ENCODE results near the gene MEGF10. TPM values are rescaled to one million over a fixed set of nuclear protein-coding genes. Genes with fewer than 3 reads are reported as not detected.

MEGF10 gene
- total and polyA plus RNA-seq, 2 donors, result 0.43 to 8.7 TPM

GRCh38 chr5:127322403-127322802 is 31.8 kb downstream of the MEGF10 start:
- no peak for DNase-seq (ENCODE audit: extremely low spot score)
- no peaks in the 10 kb centered on the region for H3K4me1 ChIP-seq (ENCODE audit: insufficient read depth)
- 49% methylated on average over 1 of the region's 1 CpG for WGBS
- H3K27ac ChIP-seq (ENCODE audit: low read depth), result no peak overlapping the region
- no peaks in the 10 kb centered on the region for H3K36me3 ChIP-seq (ENCODE audit: insufficient read depth)
- no peak overlapping the region for H3K4me3 ChIP-seq (ENCODE audit: low read depth, low read length)

GRCh38 chr5:127324756-127325155 is 34.2 kb downstream of the MEGF10 start:
- H3K4me1 ChIP-seq (ENCODE audit: insufficient read depth), result no peaks in the 10 kb centered on the region
- WGBS, result 71% methylated on average over 3 of the region's 3 CpGs
- H3K36me3 ChIP-seq (ENCODE audit: insufficient read depth), result no peaks in the 10 kb centered on the region
- no peak overlapping the region for H3K27ac ChIP-seq (ENCODE audit: low read depth)
- no peak overlapping the region for H3K4me3 ChIP-seq (ENCODE audit: low read depth, low read length)
- DNase-seq (ENCODE audit: extremely low spot score), result no peak

- H3K4me3 ChIP-seq (ENCODE audit: low read depth, low read length), result no peak overlapping the region
- H3K27ac ChIP-seq (ENCODE audit: low read depth), result no peak overlapping the region
- DNase-seq (ENCODE audit: extremely low spot score), result no peak
- no peaks in the 10 kb centered on the region for H3K4me1 ChIP-seq (ENCODE audit: insufficient read depth)
- no peaks in the 10 kb centered on the region for H3K36me3 ChIP-seq (ENCODE audit: insufficient read depth)
- 62% methylated on average over 4 of the region's 4 CpGs for WGBS
Measured at GRCh38 chr5:127326431-127326830, 35.8 kb downstream of the MEGF10 start.

GRCh38 chr5:127326976-127327755 is 36.6 kb downstream of the MEGF10 start:
- no peak overlapping the region for H3K4me3 ChIP-seq (ENCODE audit: low read depth, low read length)
- no peak overlapping the region for H3K27ac ChIP-seq (ENCODE audit: low read depth)
- no peaks in the 10 kb centered on the region for H3K36me3 ChIP-seq (ENCODE audit: insufficient read depth)
- WGBS, result 48% methylated on average over 1 of the region's 1 CpG
- no peaks in the 10 kb centered on the region for H3K4me1 ChIP-seq (ENCODE audit: insufficient read depth)
- no peak for DNase-seq (ENCODE audit: extremely low spot score)

GRCh38 chr5:127330116-127330515 is 39.5 kb downstream of the MEGF10 start:
- Histone ChIP-seq H3K4me1 (ENCODE audit: insufficient read depth) (no peaks in the 10 kb centered on the region), H3K36me3 (ENCODE audit: insufficient read depth) (no peaks in the 10 kb centered on the region), H3K4me3 (ENCODE audit: low read depth, low read length) (no peak overlapping the region), H3K27ac (ENCODE audit: low read depth) (no peak overlapping the region)
- WGBS, result 91% methylated on average over 3 of the region's 3 CpGs
- DNase-seq (ENCODE audit: extremely low spot score), result no peak

- no peaks in the 10 kb centered on the region for H3K36me3 ChIP-seq (ENCODE audit: insufficient read depth)
- H3K4me3 ChIP-seq (ENCODE audit: low read depth, low read length), result no peak overlapping the region
- 77% methylated on average over 3 of the region's 3 CpGs for WGBS
- H3K27ac ChIP-seq (ENCODE audit: low read depth), result no peak overlapping the region
- no peak for DNase-seq (ENCODE audit: extremely low spot score)
- H3K4me1 ChIP-seq (ENCODE audit: insufficient read depth), result no peaks in the 10 kb centered on the region
Measured at GRCh38 chr5:127331890-127332649, 41.5 kb downstream of the MEGF10 start.

- WGBS, result 73% methylated on average over 3 of the region's 3 CpGs
- DNase-seq (ENCODE audit: extremely low spot score), result no peak
- no peaks in the 10 kb centered on the region for H3K36me3 ChIP-seq (ENCODE audit: insufficient read depth)
Measured at GRCh38 chr5:127333483-127333882, 42.9 kb downstream of the MEGF10 start.

GRCh38 chr5:127335381-127335780 is 44.8 kb downstream of the MEGF10 start:
- no peaks in the 10 kb centered on the region for H3K36me3 ChIP-seq (ENCODE audit: insufficient read depth)
- 81% methylated on average over 2 of the region's 2 CpGs for WGBS

More at GRCh38 chr5:127333483-127333882, 42.9 kb downstream of the MEGF10 start:
- no peak overlapping the region for H3K27ac ChIP-seq (ENCODE audit: low read depth)
- H3K4me1 ChIP-seq (ENCODE audit: insufficient read depth), result no peaks in the 10 kb centered on the region
- H3K4me3 ChIP-seq (ENCODE audit: low read depth, low read length), result no peak overlapping the region

GRCh38 chr5:127337876-127338275 is 47.3 kb downstream of the MEGF10 start:
- no peaks in the 10 kb centered on the region for H3K4me1 ChIP-seq (ENCODE audit: insufficient read depth)
- no peak for DNase-seq (ENCODE audit: extremely low spot score)
- H3K4me3 ChIP-seq (ENCODE audit: low read depth, low read length), result no peak overlapping the region
- no peaks in the 10 kb centered on the region for H3K36me3 ChIP-seq (ENCODE audit: insufficient read depth)
- 78% methylated on average over 1 of the region's 1 CpG for WGBS
- H3K27ac ChIP-seq (ENCODE audit: low read depth), result no peak overlapping the region

More at GRCh38 chr5:127335381-127335780, 44.8 kb downstream of the MEGF10 start:
- H3K4me1 ChIP-seq (ENCODE audit: insufficient read depth), result no peaks in the 10 kb centered on the region
- no peak overlapping the region for H3K27ac ChIP-seq (ENCODE audit: low read depth)
- no peak overlapping the region for H3K4me3 ChIP-seq (ENCODE audit: low read depth, low read length)
- no peak for DNase-seq (ENCODE audit: extremely low spot score)

GRCh38 chr5:127338501-127338900 is 47.9 kb downstream of the MEGF10 start:
- Histone ChIP-seq H3K27ac (ENCODE audit: low read depth) (no peak overlapping the region), H3K4me3 (ENCODE audit: low read depth, low read length) (no peak overlapping the region), H3K36me3 (ENCODE audit: insufficient read depth) (no peaks in the 10 kb centered on the region), H3K4me1 (ENCODE audit: insufficient read depth) (no peaks in the 10 kb centered on the region)
- WGBS, result 69% methylated on average over 1 of the region's 1 CpG
- no peak for DNase-seq (ENCODE audit: extremely low spot score)

GRCh38 chr5:127340606-127341005 is 50.0 kb downstream of the MEGF10 start:
- H3K4me1 ChIP-seq (ENCODE audit: insufficient read depth), result no peaks in the 10 kb centered on the region

GRCh38 chr5:127342364-127342763 is 51.8 kb downstream of the MEGF10 start:
- no peak overlapping the region for H3K27ac ChIP-seq (ENCODE audit: low read depth)
- no peaks in the 10 kb centered on the region for H3K4me1 ChIP-seq (ENCODE audit: insufficient read depth)
- no peak for DNase-seq (ENCODE audit: extremely low spot score)
- WGBS, result 93% methylated on average over 3 of the region's 3 CpGs
- no peaks in the 10 kb centered on the region for H3K36me3 ChIP-seq (ENCODE audit: insufficient read depth)
- H3K4me3 ChIP-seq (ENCODE audit: low read depth, low read length), result no peak overlapping the region

More at GRCh38 chr5:127340606-127341005, 50.0 kb downstream of the MEGF10 start:
- H3K4me3 ChIP-seq (ENCODE audit: low read depth, low read length), result no peak overlapping the region
- H3K27ac ChIP-seq (ENCODE audit: low read depth), result no peak overlapping the region
- DNase-seq (ENCODE audit: extremely low spot score), result no peak
- 93% methylated on average over 4 of the region's 4 CpGs for WGBS
- H3K36me3 ChIP-seq (ENCODE audit: insufficient read depth), result no peaks in the 10 kb centered on the region

- Histone ChIP-seq H3K4me3 (ENCODE audit: low read depth, low read length) (no peak overlapping the region), H3K36me3 (ENCODE audit: insufficient read depth) (no peaks in the 10 kb centered on the region), H3K27ac (ENCODE audit: low read depth) (no peak overlapping the region), H3K4me1 (ENCODE audit: insufficient read depth) (no peaks in the 10 kb centered on the region)
- WGBS, result 86% methylated on average over 3 of the region's 3 CpGs
- DNase-seq (ENCODE audit: extremely low spot score), result no peak
Measured at GRCh38 chr5:127343313-127343712, 52.7 kb downstream of the MEGF10 start.

GRCh38 chr5:127343866-127344265 is 53.3 kb downstream of the MEGF10 start:
- whole genome bisulfite sequencing, result 69% methylated on average over 1 of the region's 1 CpG
- no peak overlapping the region for H3K27ac ChIP-seq (ENCODE audit: low read depth)
- no peaks in the 10 kb centered on the region for H3K4me1 ChIP-seq (ENCODE audit: insufficient read depth)
- no peak overlapping the region for H3K4me3 ChIP-seq (ENCODE audit: low read depth, low read length)
- DNase-seq (ENCODE audit: extremely low spot score), result no peak
- no peaks in the 10 kb centered on the region for H3K36me3 ChIP-seq (ENCODE audit: insufficient read depth)
